CD4-positive, alpha-beta T cell treated with Interferon gamma for 1 hour (primary cell): ENCODE data around the gene SNAP25.

Experiments used
- DNase-seq: peaks from one replicate; pipeline ENCODE4 v3.0.0-alpha.2; 2020

Gene SNAP25

DNA sequence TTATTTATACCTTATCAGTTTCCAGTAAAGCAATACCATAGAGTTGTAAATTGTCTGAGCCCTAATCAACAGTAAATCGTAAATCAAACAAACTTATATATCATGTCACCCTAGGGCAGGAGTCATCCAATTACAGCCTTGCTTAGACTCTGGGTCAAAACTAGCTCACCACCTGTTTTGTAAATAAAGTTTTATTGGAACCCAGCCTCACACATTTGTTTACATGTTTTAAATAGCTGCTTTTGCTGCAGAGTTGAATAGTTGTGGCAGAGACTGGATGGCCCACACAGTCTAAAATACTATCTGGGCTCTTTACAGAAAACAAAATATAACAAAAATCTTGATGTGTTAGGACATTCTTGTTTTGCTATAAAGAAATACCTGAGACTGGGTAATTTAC is 121.0 kb downstream of the SNAP25 start:
- DNase-seq = no peak

DNA sequence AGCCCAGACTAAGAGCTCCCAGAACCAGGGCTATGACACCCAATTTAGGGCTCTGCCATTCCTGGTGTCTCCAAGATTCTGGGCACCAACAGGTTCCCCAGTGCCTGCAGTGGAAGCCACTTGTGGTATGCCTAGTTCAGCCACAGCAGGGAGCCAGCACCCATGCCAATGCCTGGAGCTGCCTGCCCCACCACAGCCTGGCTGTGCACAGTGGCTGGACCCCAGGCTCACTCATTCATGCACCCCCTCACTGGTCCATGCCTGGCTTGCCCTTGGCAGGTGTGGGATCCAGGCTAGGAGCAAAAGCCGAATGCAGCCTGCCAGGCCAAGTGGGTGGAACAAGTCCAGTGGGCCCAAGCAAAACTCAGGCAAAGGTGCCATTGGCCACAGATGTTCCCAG is 123.5 kb downstream of the SNAP25 start:
- DNase-seq = no peak

DNA sequence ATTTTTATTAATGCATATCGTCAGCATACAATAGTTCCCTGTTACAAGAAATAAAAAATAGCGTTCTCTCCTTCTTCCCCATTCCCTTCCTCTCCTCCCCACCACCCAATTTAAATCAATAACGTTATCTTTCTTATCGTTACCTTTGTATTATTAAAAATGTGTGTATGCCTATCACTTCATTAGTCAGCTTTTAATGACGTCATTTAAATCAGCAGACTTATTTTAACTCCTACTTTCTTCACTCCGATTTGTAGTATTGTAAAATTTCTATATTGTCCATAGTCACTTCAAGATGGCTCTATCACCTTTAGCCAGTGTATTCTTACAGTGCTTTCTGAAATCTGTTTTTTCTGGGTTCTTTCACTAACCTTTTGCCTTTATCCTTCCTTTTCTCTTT is 126.3 kb downstream of the SNAP25 start:
- DNase-seq = no peak

DNA sequence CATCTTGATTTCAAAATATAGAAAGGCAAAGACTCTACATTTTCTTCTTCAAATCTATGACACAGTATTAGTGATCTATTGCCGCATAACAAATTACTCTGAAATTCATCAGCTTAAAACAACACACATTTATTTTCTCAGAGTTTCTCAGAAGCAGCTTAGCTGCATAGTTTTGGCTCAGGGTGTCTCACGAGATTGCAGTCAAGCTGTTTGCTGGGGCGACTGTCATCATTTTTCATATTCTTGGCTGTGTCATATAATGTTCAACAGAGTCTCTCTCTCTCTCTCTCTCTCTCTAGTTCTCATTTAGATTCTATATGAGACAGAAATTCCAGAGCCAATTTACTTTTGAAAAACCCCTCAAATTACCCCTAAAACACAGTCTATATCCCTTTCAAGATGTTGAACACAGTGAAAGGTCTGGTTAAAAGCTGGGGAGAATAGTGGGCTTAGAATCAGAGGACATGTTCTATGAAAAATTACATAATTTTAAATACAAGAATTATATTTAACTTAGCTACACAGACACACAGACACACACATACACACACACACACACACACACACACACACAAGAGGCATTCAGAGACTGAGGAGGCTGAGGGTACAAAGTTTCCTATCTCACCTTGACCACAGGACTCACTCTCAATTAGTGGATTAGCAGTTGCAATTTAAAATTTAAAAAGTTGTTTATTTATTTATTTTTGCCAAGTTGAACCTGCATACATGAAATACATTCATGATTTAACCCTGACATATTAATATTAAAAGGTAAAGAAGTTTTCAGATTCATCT is 128.7 kb downstream of the SNAP25 start:
- DNase-seq = no peak

DNA sequence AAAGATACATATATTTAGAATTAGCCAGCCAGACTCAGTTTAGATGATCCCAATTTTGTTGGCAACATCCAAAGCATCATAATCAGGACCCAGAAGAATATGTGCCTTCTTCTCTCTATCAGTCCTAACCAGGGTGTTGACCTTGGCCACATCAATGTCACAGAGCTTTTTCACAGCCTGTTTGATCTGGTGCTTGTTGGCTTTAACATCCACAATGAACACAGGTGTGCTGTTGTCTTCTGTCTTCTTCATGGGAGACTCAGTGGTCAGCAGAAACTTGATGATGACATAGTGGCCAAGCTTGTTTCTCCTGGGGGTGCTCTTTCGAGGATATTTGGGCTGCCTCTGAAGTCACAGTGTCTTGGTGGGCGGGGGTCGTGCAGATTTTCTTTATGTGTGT is 130.5 kb downstream of the SNAP25 start:
- DNase-seq = no peak

DNA sequence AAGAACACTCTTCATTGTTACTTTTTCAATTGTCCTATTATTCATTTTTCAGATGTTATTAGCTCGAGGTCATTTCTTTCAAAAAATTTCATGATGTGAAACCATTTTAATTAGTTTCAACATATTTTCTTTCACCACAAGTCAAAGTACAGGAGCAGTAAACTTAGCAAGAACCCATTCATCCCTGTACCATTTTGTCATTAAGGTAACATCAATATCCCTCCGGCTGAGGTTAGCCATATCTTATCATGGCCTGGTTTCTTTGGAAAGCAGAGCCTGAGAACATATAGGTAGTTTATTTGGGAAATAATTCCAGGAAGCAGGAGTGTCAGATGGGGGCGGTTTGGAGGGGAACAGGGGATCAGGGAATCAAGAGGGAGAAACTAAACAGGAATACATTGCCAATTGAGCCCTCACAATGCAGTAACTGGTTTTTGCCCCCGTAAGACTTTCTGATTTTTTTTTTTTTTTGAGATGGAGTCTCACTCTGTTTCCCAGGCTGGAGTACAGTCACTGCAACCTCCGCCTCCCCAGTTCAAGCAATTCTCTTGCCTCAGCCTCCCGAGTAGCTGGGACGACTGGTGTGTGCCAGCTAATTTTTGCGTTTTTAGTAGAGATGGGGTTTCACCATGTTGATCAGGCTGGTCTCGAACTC is 131.7 kb downstream of the SNAP25 start:
- DNase-seq = no peak

DNA sequence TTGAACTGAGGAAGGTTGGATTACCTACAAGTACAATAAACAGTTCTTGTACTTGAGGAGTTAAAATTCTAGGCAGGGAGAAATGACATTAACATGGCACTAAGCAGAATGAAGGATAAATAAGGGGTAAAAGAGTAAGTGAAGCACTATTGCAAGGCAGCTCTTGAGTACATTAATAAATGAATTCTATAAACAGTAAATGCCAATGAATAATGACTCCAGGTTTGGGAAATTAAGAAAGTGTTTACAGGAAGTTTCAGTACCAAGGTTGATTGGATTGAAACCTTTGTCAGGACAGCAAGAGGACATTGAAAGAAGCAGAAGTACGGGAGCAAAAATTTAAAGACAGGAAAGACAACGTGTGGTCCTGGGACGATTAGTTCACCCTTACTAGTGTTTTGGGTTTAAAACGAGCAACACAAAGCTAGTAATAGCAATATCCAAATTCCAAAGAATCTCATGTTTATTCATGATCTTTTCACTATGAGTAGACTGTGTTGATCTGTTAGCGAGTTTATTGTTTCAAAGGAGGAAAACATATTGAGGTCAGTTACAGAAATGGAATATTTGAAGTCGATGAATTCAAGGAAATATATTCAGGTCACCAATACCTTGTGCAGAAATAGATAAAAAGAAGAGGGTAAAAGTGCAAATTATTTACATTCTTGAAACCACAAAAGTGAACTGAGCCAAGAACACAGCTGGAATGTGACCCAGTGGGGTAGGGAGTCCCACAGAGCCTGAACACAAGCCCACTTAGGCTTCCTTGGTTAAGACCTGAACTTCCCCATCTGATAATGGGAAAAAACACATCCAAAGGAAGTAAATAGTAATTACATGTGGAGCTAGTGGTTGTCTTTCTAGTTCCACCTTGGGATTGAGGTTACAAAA is 134.5 kb downstream of the SNAP25 start:
- DNase-seq = no peak

DNA sequence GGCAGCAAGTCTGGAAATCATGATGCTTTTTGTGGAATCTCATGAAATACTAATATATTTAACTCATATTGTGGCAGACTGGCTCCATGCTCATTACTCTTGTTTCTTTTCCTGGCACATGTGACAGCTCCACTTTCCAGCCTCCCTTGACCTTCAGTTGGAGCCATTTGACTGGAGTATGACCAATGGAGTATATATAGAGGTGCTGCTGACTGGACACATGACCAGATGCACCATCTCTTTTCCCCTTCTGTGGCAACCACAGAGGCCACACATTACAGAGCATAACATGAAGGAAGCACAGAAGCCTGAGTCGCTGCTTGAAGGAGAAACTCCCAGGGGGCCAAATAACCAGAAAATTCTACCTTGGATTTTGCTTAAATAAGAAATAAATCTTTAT is 138.0 kb downstream of the SNAP25 start:
- DNase-seq = no peak
